SK-N-SH (cell line): ENCODE data around the gene ETFRF1. TPM values are rescaled to one million over a fixed set of nuclear protein-coding genes. Genes with fewer than 3 reads are reported as not detected.

Source experiments
- CTCF ChIA-PET: fragments of 300-600, 350-600 bp; formaldehyde crosslinking; extraction: SDS; loops from one replicate; lab custom pipeline; 2021; lab: Yijun Ruan, JAX
- POLR2A ChIA-PET: fragments of 350-600 bp; sonication (Branson Sonifier 250); formaldehyde crosslinking; extraction: SDS; loops from one replicate; lab custom pipeline; 2020; ENCODE audit warnings: antibody characterized with exemption, inconsistent platforms; lab: Yijun Ruan, JAX
- DNase-seq: peaks from one replicate; pipeline ENCODE4 v3.0.0; 2012
- H2AFZ ChIP-seq: fragments of 200-600 bp; sonication (generic); 2 replicates; pipeline ENCODE4 v1.8.1; 2016; ENCODE audit warnings: antibody characterized with exemption, mild to moderate bottlenecking, low read depth
- H3F3A ChIP-seq: fragments of 200-600 bp; sonication (generic); replicated peaks from 2 replicates; pipeline ENCODE3; 2016; ENCODE audit warnings: antibody characterized with exemption, mild to moderate bottlenecking; ENCODE audit not compliant: insufficient read depth
- H3K27ac ChIP-seq, 2 experiments: fragments of 200-500 bp in 1 of 2; fragments of 200-600 bp in 1 of 2; sonication (Bioruptor generic) in 1 of 2; sonication (generic), shearing (Covaris generic) in 1 of 2; 2 replicates each; pipeline versions ENCODE4 v1.5.1 to v1.6.1; 2014 to 2016; ENCODE audit warnings: low read depth in 2 of 2, inconsistent platforms in 1 of 2, low read length in 1 of 2, mild to moderate bottlenecking in 1 of 2, mixed read lengths in 1 of 2
- H3K27me3 ChIP-seq: fragments of 200-600 bp; sonication (generic), shearing (Covaris generic); 2 replicates; pipeline ENCODE4 v1.6.1; 2016; ENCODE audit warnings: mixed run types; ENCODE audit not compliant: insufficient read depth
- H3K36me3 ChIP-seq, 2 experiments: fragments of 200-500 bp in 1 of 2; fragments of 200-600 bp in 1 of 2; sonication (Bioruptor generic) in 1 of 2; sonication (generic) in 1 of 2; replicated peaks in 1 of 2; 2 replicates each; pipeline versions ENCODE3 to v1.5.1; 2014 to 2016; ENCODE audit warnings: low read length in 1 of 2, mild to moderate bottlenecking in 1 of 2; ENCODE audit not compliant: insufficient read depth in 2 of 2, control insufficient read depth in 1 of 2
- H3K4me1 ChIP-seq, 2 experiments: fragments of 200-500 bp in 1 of 2; fragments of 200-600 bp in 1 of 2; sonication (Bioruptor generic) in 1 of 2; sonication (generic), shearing (Covaris generic) in 1 of 2; 2 replicates each; pipeline versions ENCODE4 v1.5.1 to v1.6.1; 2014 to 2016; ENCODE audit warnings: low read depth in 1 of 2, low read length in 1 of 2, mixed run types in 1 of 2; ENCODE audit not compliant: insufficient read depth in 2 of 2, control insufficient read depth in 1 of 2
- H3K4me2 ChIP-seq: fragments of 200-600 bp; sonication (generic), shearing (Covaris generic); 2 replicates; pipeline ENCODE4 v1.6.1; 2017; ENCODE audit warnings: mixed run types
- H3K4me3 ChIP-seq, 2 experiments: fragments of 200-500 bp in 1 of 2; fragments of 200-600 bp in 1 of 2; sonication (Bioruptor generic) in 1 of 2; sonication (generic), shearing (Covaris generic) in 1 of 2; 2 replicates each; pipeline versions ENCODE4 v1.5.1 to v1.8.1; 2014 to 2016; ENCODE audit warnings: low read depth in 2 of 2, inconsistent platforms in 1 of 2, low read length in 1 of 2, mild to moderate bottlenecking in 1 of 2, mixed read lengths in 1 of 2, moderate library complexity in 1 of 2
- H3K79me2 ChIP-seq: fragments of 200-600 bp; sonication (generic); 2 replicates; pipeline ENCODE4 v1.8.1; 2017; ENCODE audit warnings: mild to moderate bottlenecking; ENCODE audit not compliant: insufficient read depth
- H3K9ac ChIP-seq: fragments of 200-600 bp; sonication (generic); 2 replicates; pipeline ENCODE4 v1.6.1; 2017; ENCODE audit warnings: mixed run types
- H3K9me2 ChIP-seq: fragments of 200-600 bp; sonication (generic); 2 replicates; pipeline ENCODE4 v1.6.1; 2017; ENCODE audit warnings: mixed run types
- H3K9me3 ChIP-seq: fragments of 200-600 bp; sonication (generic); 2 replicates; pipeline ENCODE4 v1.6.1; 2017; ENCODE audit warnings: mixed run types, mild to moderate bottlenecking, moderate library complexity
- H4K20me1 ChIP-seq: fragments of 200-600 bp; sonication (generic); 2 replicates; pipeline ENCODE4 v1.6.1; 2017; ENCODE audit warnings: mild to moderate bottlenecking, mixed run types; ENCODE audit not compliant: insufficient read depth
- CHD2 ChIP-seq: fragments of 150-350 bp; IDR thresholded peaks from 2 replicates; pipeline ENCODE4 v1.6.1; 2018; ENCODE audit warnings: low read length; ENCODE audit not compliant: partially characterized antibody
- FOSL2 ChIP-seq: IDR thresholded peaks from 2 replicates; pipeline ENCODE4 v1.4.0; 2012; ENCODE audit warnings: low read depth, mild to moderate bottlenecking, moderate library complexity, borderline replicate concordance
- FOXJ3 ChIP-seq: sonication (generic); formaldehyde crosslinking; IDR thresholded peaks from 2 replicates; pipeline ENCODE4 v1.5.1; 2020; ENCODE audit warnings: mild to moderate bottlenecking, missing genetic modification reagents
- FOXM1 ChIP-seq: IDR thresholded peaks from 2 replicates; pipeline ENCODE4 v1.4.0; 2012; ENCODE audit warnings: low read depth, mild to moderate bottlenecking
- GABPA ChIP-seq: IDR thresholded peaks from 2 replicates; pipeline ENCODE4 v1.4.0; 2012; ENCODE audit warnings: low read depth, mild to moderate bottlenecking
- JUND ChIP-seq: IDR thresholded peaks from 2 replicates; pipeline ENCODE4 v1.4.0; 2012
- MEF2A ChIP-seq: IDR thresholded peaks from 2 replicates; pipeline ENCODE4 v1.4.0; 2012; ENCODE audit warnings: low read depth, borderline replicate concordance
- SMC3 ChIP-seq: IDR thresholded peaks from 2 replicates; pipeline ENCODE4 v1.6.1; 2012; ENCODE audit warnings: low read depth, low read length, improper control_type of control experiment
- WGBS: methylation state at CpG from one replicate; pipeline ENCODE4 v1.1.6; 2017; ENCODE audit warnings: low lambda C conversion rate; 5-methylcytosine and 5-hydroxymethylcytosine counted together
- polyA plus RNA-seq, 3 experiments: library from polyadenylated mRNA; depleted of rRNA; stranded (reverse); fragments of >200 nt; gene quantifications; 2 replicates each; pipeline ENCODE4 v1.2.3, GENCODE V29; 2012
- TF ChIP-seq, protein P1 (sequence below): IDR thresholded peaks from 2 replicates; pipeline ENCODE4 v1.6.1; 2012; ENCODE audit warnings: mild to moderate bottlenecking, low read depth, low read length, moderate library complexity
- TF ChIP-seq, protein P2 (sequence below): IDR thresholded peaks from 2 replicates; pipeline ENCODE4 v1.4.0; 2012; ENCODE audit warnings: low read depth, borderline replicate concordance
- TF ChIP-seq, protein P3 (sequence below): IDR thresholded peaks from 2 replicates; pipeline ENCODE4 v1.4.0; 2012; ENCODE audit warnings: low read depth

Gene ETFRF1
- polyA plus RNA-seq, 1 of the 3 experiments (the other 2 are of a cell fraction), result 7.8 TPM

DNA sequence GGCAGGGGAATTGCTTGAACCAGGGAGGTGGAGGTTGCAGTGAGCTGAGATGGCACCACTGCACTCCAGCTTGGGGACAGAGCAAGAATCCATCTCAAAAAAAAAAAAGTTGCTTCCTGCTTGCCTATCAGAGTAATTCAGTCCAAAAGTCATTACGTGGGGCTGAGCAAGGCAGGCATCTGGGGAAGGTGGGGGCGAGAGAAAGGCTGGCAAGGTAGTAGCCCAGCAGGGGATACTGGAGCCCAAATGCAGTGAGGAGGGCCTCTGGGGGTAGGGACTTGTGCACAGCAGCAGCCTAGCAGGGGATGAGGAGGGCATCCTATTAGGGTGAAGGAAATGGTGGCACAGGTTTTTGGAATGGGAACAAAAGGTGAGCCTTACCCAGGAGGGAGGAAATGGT is 7.1 kb downstream of the ETFRF1 start:
- Histone ChIP-seq H3K27me3 (no peaks in the 10 kb centered on the region), H3K9me2 (no peaks in the 10 kb centered on the region), H3K36me3 (peaks cover 33 to 36% of the 10 kb centered on the region in 2 experiments), H3K9ac (no peak overlapping the region), H2AFZ (no peak overlapping the region), H3K4me3 (no peak overlapping the region), H3K4me2 (no peak overlapping the region), H3F3A (peaks cover 32% of the 10 kb centered on the region), H3K79me2 (peaks cover 7% of the 10 kb centered on the region; the same call in 1 of the 2 replicates), H3K4me1 (peaks cover 0 to 10% of the 10 kb centered on the region in 2 experiments), H3K27ac (no peak overlapping the region), H4K20me1 (no peaks in the 10 kb centered on the region), H3K9me3 (no peaks in the 10 kb centered on the region)
- ChIA-PET CTCF (interaction anchor here (1.4 kb wide), 1 partner anchor 47 kb away, joined by 4 read pairs; no protein-coding TSS in a partner anchor), POLR2A (interaction anchor here (0.7 kb wide), 1 partner anchor 8 kb away, joined by 3 read pairs; no protein-coding TSS in a partner anchor)
- no peak for DNase-seq
- TF ChIP-seq, protein P1, sequence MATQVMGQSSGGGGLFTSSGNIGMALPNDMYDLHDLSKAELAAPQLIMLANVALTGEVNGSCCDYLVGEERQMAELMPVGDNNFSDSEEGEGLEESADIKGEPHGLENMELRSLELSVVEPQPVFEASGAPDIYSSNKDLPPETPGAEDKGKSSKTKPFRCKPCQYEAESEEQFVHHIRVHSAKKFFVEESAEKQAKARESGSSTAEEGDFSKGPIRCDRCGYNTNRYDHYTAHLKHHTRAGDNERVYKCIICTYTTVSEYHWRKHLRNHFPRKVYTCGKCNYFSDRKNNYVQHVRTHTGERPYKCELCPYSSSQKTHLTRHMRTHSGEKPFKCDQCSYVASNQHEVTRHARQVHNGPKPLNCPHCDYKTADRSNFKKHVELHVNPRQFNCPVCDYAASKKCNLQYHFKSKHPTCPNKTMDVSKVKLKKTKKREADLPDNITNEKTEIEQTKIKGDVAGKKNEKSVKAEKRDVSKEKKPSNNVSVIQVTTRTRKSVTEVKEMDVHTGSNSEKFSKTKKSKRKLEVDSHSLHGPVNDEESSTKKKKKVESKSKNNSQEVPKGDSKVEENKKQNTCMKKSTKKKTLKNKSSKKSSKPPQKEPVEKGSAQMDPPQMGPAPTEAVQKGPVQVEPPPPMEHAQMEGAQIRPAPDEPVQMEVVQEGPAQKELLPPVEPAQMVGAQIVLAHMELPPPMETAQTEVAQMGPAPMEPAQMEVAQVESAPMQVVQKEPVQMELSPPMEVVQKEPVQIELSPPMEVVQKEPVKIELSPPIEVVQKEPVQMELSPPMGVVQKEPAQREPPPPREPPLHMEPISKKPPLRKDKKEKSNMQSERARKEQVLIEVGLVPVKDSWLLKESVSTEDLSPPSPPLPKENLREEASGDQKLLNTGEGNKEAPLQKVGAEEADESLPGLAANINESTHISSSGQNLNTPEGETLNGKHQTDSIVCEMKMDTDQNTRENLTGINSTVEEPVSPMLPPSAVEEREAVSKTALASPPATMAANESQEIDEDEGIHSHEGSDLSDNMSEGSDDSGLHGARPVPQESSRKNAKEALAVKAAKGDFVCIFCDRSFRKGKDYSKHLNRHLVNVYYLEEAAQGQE, result no peak
- TF ChIP-seq JUND, result no peak
- 91% methylated on average over 2 of the region's 2 CpGs for WGBS

DNA sequence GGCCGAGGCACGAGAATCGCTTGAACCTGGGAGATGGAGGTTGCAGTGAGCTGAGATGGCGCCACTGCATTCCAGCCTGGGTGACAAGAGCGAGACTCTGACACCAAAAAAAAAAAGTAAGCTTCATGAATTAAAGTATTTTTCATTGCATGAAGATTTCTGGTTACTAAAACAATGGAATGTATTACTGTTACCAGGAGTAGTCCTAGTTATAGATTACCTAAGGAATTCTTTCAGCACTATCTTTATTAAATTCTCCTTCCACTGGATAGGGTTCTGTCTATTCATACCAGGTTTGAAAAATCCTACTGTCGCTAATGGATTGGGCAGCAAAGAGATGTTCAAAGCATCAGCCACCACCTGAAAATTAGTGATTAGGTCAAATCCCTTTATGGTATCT is 12.4 kb downstream of the ETFRF1 start:
- Histone ChIP-seq H3K4me3 (no peak overlapping the region), H3K36me3 (peaks cover 65 to 67% of the 10 kb centered on the region in 2 experiments), H3K27me3 (no peaks in the 10 kb centered on the region), H3F3A (peaks cover 17% of the 10 kb centered on the region), H2AFZ (no peak overlapping the region), H3K9me3 (no peaks in the 10 kb centered on the region), H3K9me2 (no peaks in the 10 kb centered on the region), H3K79me2 (peaks cover 19% of the 10 kb centered on the region), H3K27ac (no peak overlapping the region), H3K4me1 (no peaks in the 10 kb centered on the region; a peak in 1 of 4 replicates), H3K4me2 (no peak overlapping the region), H4K20me1 (no peaks in the 10 kb centered on the region), H3K9ac (no peak overlapping the region)
- DNase-seq, result no peak
- TF ChIP-seq GABPA (no peak), FOXJ3 (CRISPR knock-in tag) (no peak)
- 95% methylated on average over 6 of the region's 6 CpGs for WGBS
- ChIA-PET POLR2A (no interaction called here), CTCF (interaction anchor here (0.8 kb wide), 1 partner anchor 34 kb away, joined by 4 read pairs; no protein-coding TSS in a partner anchor)

DNA sequence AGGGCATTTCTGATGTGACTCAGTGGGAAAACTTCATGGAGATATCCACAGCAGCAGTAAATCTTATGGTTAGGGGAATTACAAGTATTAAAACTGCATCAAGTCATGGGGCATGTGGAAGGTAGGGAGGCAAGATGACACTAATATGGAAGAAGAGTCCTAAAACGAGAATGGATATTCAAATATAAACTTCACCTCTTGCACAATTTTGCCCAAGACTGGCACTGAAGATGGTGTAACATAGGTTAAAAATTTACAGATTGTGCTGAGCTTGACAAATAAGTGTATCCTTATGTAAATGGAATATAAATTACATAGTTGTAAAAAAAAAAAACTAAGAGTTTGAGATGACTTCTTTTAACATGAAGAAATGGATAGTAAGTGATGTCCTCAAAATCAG is 12.8 kb downstream of the ETFRF1 start:
- Histone ChIP-seq H3K9me3 (no peaks in the 10 kb centered on the region), H3K27ac (no peak overlapping the region), H4K20me1 (no peaks in the 10 kb centered on the region), H3K4me2 (no peak overlapping the region), H3K79me2 (peaks cover 19% of the 10 kb centered on the region), H3K36me3 (peaks cover 62 to 65% of the 10 kb centered on the region in 2 experiments), H3K27me3 (no peaks in the 10 kb centered on the region), H3K9ac (no peak overlapping the region), H2AFZ (no peak overlapping the region)
- CTCF ChIA-PET, result interaction anchor here (0.8 to 1.4 kb wide), 2 partner anchors 34 to 228 kb away, joined by 3 to 4 read pairs; no protein-coding TSS in a partner anchor
- TF ChIP-seq CHD2 (no peak), JUND (no peak), FOSL2 (no peak), MEF2A (no peak), FOXM1 (no peak), SMC3 (no peak)
- TF ChIP-seq, protein P2, sequence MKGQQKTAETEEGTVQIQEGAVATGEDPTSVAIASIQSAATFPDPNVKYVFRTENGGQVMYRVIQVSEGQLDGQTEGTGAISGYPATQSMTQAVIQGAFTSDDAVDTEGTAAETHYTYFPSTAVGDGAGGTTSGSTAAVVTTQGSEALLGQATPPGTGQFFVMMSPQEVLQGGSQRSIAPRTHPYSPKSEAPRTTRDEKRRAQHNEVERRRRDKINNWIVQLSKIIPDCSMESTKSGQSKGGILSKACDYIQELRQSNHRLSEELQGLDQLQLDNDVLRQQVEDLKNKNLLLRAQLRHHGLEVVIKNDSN, result no peak
- TF ChIP-seq, protein P3, sequence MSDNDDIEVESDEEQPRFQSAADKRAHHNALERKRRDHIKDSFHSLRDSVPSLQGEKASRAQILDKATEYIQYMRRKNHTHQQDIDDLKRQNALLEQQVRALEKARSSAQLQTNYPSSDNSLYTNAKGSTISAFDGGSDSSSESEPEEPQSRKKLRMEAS, result no peak
- TF ChIP-seq, all 33 proteins: peak for 0
- Histone ChIP-seq H3K4me1 (no peaks in the 10 kb centered on the region; a peak in 1 of 4 replicates), H3F3A (peaks cover 17% of the 10 kb centered on the region), H3K9me2 (no peaks in the 10 kb centered on the region), H3K4me3 (no peak overlapping the region)
- no peak for DNase-seq
- 96% methylated on average over 1 of the region's 1 CpG for WGBS
- POLR2A ChIA-PET, result no interaction called here
